H1 (cell line): ENCODE measurements around the gene GLRX3. TPM values are rescaled to one million over a fixed set of nuclear protein-coding genes. Genes with fewer than 3 reads are reported as not detected.

Experiments used
- CTCF ChIA-PET: fragments of 300-600 bp; sonication (Branson Sonifier 250); formaldehyde crosslinking; loops from one replicate; lab custom pipeline; 2021; ENCODE audit not compliant: partially characterized antibody; lab: Charles Lee
- POLR2A ChIA-PET: fragments of 300-600 bp; sonication (Branson Sonifier 250); formaldehyde crosslinking; loops from one replicate; lab custom pipeline; 2021; ENCODE audit warnings: inconsistent platforms; ENCODE audit not compliant: partially characterized antibody; lab: Charles Lee
- DNase-seq, 2 experiments: peaks; one replicate each; pipeline versions ENCODE4 v3.0.0 to v3.0.0-alpha.2; 2010 to 2022; ENCODE audit warnings: low spot score in 2 of 2, low read depth in 1 of 2, mixed read lengths in 1 of 2
- FAIRE-seq: peaks from 2 replicates; lab custom pipeline; 2011; peaks lifted over from hg19 to GRCh38; lab: Jason Lieb, UNC
- H2AFZ ChIP-seq: 2 replicates; pipeline ENCODE4 v1.8.1; 2012; ENCODE audit warnings: low read length, inconsistent platforms
- H2AK5ac ChIP-seq: 2 replicates; pipeline ENCODE4 v1.6.1; 2013; ENCODE audit warnings: low read depth, low read length
- H2BK120ac ChIP-seq: replicated peaks from 2 replicates; pipeline ENCODE3; 2013; ENCODE audit warnings: low read depth, low read length, inconsistent platforms
- H2BK12ac ChIP-seq: 2 replicates; pipeline ENCODE4 v1.6.1; 2013; ENCODE audit warnings: low read depth, low read length
- H2BK15ac ChIP-seq: 2 replicates; pipeline ENCODE4 v1.6.1; 2013; ENCODE audit warnings: low read length
- H2BK20ac ChIP-seq: 2 replicates; pipeline ENCODE4 v1.6.1; 2013; ENCODE audit warnings: low read length
- H2BK5ac ChIP-seq: 2 replicates; pipeline ENCODE4 v1.6.1; 2013; ENCODE audit warnings: low read depth, low read length
- H3K14ac ChIP-seq: 2 replicates; pipeline ENCODE4 v1.6.1; 2013; ENCODE audit warnings: inconsistent platforms; ENCODE audit not compliant: insufficient read length
- H3K18ac ChIP-seq: 2 replicates; pipeline ENCODE4 v1.6.1; 2013; ENCODE audit warnings: low read length; ENCODE audit errors: extremely low read depth
- H3K23ac ChIP-seq: 2 replicates; pipeline ENCODE4 v1.6.1; 2013; ENCODE audit warnings: inconsistent platforms; ENCODE audit not compliant: insufficient read length
- H3K23me2 ChIP-seq: 2 replicates; pipeline ENCODE4 v1.6.1; 2013; ENCODE audit warnings: low read depth, low read length
- H3K27ac ChIP-seq: 2 replicates; pipeline ENCODE4 v1.6.1; 2011; ENCODE audit warnings: low read depth, low read length, inconsistent platforms
- H3K27me3 ChIP-seq, 4 experiments: replicated peaks in 1 of 4; 1 replicate in 1 of 4; 2 replicates in 3 of 4; pipeline versions ENCODE4 v1.6.1 to v1.8.1; 2011 to 2013; ENCODE audit warnings: low read length in 3 of 4, mild to moderate bottlenecking in 3 of 4, inconsistent platforms in 2 of 4, mixed read lengths in 2 of 4, moderate library complexity in 1 of 4; ENCODE audit not compliant: control insufficient read depth in 3 of 4, insufficient read depth in 3 of 4; ENCODE audit errors: extremely low read depth in 1 of 4
- H3K36me3 ChIP-seq, 4 experiments: 2 replicates each; pipeline versions ENCODE4 v1.6.1 to v1.8.1; 2011 to 2013; ENCODE audit warnings: mild to moderate bottlenecking in 4 of 4, low read length in 3 of 4, moderate library complexity in 2 of 4, control low read depth in 1 of 4, inconsistent platforms in 1 of 4; ENCODE audit not compliant: insufficient read depth in 4 of 4, control insufficient read depth in 2 of 4
- H3K4ac ChIP-seq: replicated peaks from 2 replicates; pipeline ENCODE3; 2013; ENCODE audit warnings: low read length, low read depth, mixed read lengths, inconsistent platforms; ENCODE audit not compliant: insufficient read length
- H3K4me1 ChIP-seq, 4 experiments: replicated peaks in 1 of 4; 1 replicate in 1 of 4; 2 replicates in 3 of 4; pipeline versions ENCODE4 v1.6.1 to v1.8.1; 2011 to 2013; ENCODE audit warnings: low read length in 3 of 4, inconsistent platforms in 2 of 4, mixed read lengths in 1 of 4; ENCODE audit not compliant: insufficient read depth in 4 of 4, control insufficient read depth in 3 of 4
- H3K4me2 ChIP-seq, 2 experiments: 2 replicates each; pipeline versions ENCODE4 v1.6.1 to v1.8.1; 2011 to 2013; ENCODE audit warnings: low read depth in 2 of 2, low read length in 2 of 2, control low read depth in 1 of 2, inconsistent platforms in 1 of 2, mild to moderate bottlenecking in 1 of 2; ENCODE audit not compliant: insufficient read depth in 1 of 2
- H3K4me3 ChIP-seq, 4 experiments: fragments of 200-600, 300-600 bp in 1 of 4; sonication (generic), shearing (Covaris generic), sonication (Bioruptor Twin) in 1 of 4; 2 replicates each; pipeline versions ENCODE4 v1.5.1 to v1.8.1; 2011 to 2016; ENCODE audit warnings: low read length in 4 of 4, low read depth in 3 of 4, control low read depth in 2 of 4, inconsistent platforms in 2 of 4, mild to moderate bottlenecking in 2 of 4, mixed read lengths in 1 of 4, moderate library complexity in 1 of 4; ENCODE audit not compliant: insufficient read depth in 2 of 4; ENCODE audit errors: extremely low read depth in 1 of 4
- H3K56ac ChIP-seq: replicated peaks from 2 replicates; pipeline ENCODE3; 2013; ENCODE audit warnings: low read depth, mild to moderate bottlenecking, mixed read lengths, low read length, inconsistent platforms; ENCODE audit not compliant: insufficient read length
- H3K79me1 ChIP-seq: 2 replicates; pipeline ENCODE4 v1.6.1; 2013; ENCODE audit warnings: low read depth, low read length, control low read depth
- H3K79me2 ChIP-seq, 2 experiments: 2 replicates each; pipeline versions ENCODE4 v1.6.1 to v1.8.1; 2012 to 2013; ENCODE audit warnings: low read length in 2 of 2, mild to moderate bottlenecking in 2 of 2, inconsistent platforms in 1 of 2; ENCODE audit not compliant: insufficient read depth in 2 of 2, control insufficient read depth in 1 of 2
- H3K9ac ChIP-seq, 4 experiments: replicated peaks in 1 of 4; 1 replicate in 1 of 4; 2 replicates in 3 of 4; pipeline versions ENCODE4 v1.6.1 to v1.8.1; 2011 to 2013; ENCODE audit warnings: low read depth in 3 of 4, low read length in 3 of 4, control low read depth in 2 of 4, mild to moderate bottlenecking in 2 of 4, moderate library complexity in 2 of 4, inconsistent platforms in 1 of 4; ENCODE audit errors: extremely low read depth in 1 of 4
- H3K9me3 ChIP-seq, 2 experiments: 2 replicates each; pipeline versions ENCODE4 v1.6.1 to v1.8.1; 2012 to 2013; ENCODE audit warnings: mild to moderate bottlenecking in 2 of 2, moderate library complexity in 2 of 2, control low read depth in 1 of 2, inconsistent platforms in 1 of 2, low read depth in 1 of 2, low read length in 1 of 2, mixed read lengths in 1 of 2; ENCODE audit not compliant: insufficient read depth in 2 of 2
- H4K20me1 ChIP-seq, 2 experiments: replicated peaks in 1 of 2; 2 replicates each; pipeline versions ENCODE3 to v1.8.1; 2011 to 2013; ENCODE audit warnings: inconsistent platforms in 2 of 2, low read length in 2 of 2, mild to moderate bottlenecking in 1 of 2; ENCODE audit not compliant: insufficient read depth in 2 of 2, control insufficient read depth in 1 of 2
- H4K5ac ChIP-seq: 2 replicates; pipeline ENCODE4 v1.6.1; 2013; ENCODE audit warnings: low read length, low read depth, mixed read lengths, inconsistent platforms; ENCODE audit not compliant: insufficient read length
- H4K8ac ChIP-seq: 2 replicates; pipeline ENCODE4 v1.8.0; 2013; ENCODE audit warnings: mild to moderate bottlenecking, moderate library complexity, low read length, inconsistent platforms; ENCODE audit not compliant: insufficient read depth; ENCODE audit errors: extremely low read depth
- H4K91ac ChIP-seq: replicated peaks from 2 replicates; pipeline ENCODE3; 2013; ENCODE audit warnings: low read length, mixed read lengths, inconsistent platforms; ENCODE audit not compliant: insufficient read length
- ASH2L ChIP-seq: fragments of 200-600, 300-600 bp; sonication (generic); IDR thresholded peaks from one replicate; pipeline ENCODE4 v1.7.1; 2017; ENCODE audit warnings: low read length
- CEBPB ChIP-seq: IDR thresholded peaks from 2 replicates; pipeline ENCODE4 v1.6.1; 2012; ENCODE audit warnings: low read depth, low read length
- GABPA ChIP-seq: IDR thresholded peaks from 2 replicates; pipeline ENCODE4 v1.6.1; 2011; ENCODE audit warnings: mild to moderate bottlenecking, low read length, moderate library complexity, borderline replicate concordance; ENCODE audit not compliant: insufficient read depth
- KDM5A ChIP-seq: fragments of 200-600 bp; IDR thresholded peaks from 2 replicates; pipeline ENCODE4 v1.7.1; 2012; ENCODE audit warnings: mild to moderate bottlenecking, low read length, inconsistent platforms, mixed read lengths
- RBBP5 ChIP-seq: IDR thresholded peaks from 2 replicates; pipeline ENCODE4 v1.7.1; 2012; ENCODE audit warnings: low read depth, mild to moderate bottlenecking, inconsistent platforms, low read length, moderate library complexity, borderline replicate concordance
- SP4 ChIP-seq: IDR thresholded peaks from 2 replicates; pipeline ENCODE4 v1.6.1; 2012; ENCODE audit warnings: low read length, inconsistent platforms
- SUZ12 ChIP-seq: fragments of 200-600 bp; sonication (generic); IDR thresholded peaks from 2 replicates; pipeline ENCODE4 v1.6.1; 2012; ENCODE audit warnings: mild to moderate bottlenecking, inconsistent platforms, low read length, moderate library complexity, mixed read lengths
- TAF1 ChIP-seq: IDR thresholded peaks from 2 replicates; pipeline ENCODE4 v1.6.1; 2011; ENCODE audit warnings: mild to moderate bottlenecking, low read depth, low read length
- WGBS, 2 experiments: shearing (Covaris generic) in 1 of 2; methylation state at CpG; one replicate each; pipeline versions ENCODE4 v1.1.6 to v1.1.7; 2013 to 2015; ENCODE audit warnings: low lambda C conversion rate in 2 of 2, mixed read lengths in 2 of 2, inconsistent platforms in 1 of 2, low coverage in 1 of 2, missing lambda C conversion rate in 1 of 2; ENCODE audit not compliant: insufficient replicate concordance in 2 of 2, insufficient coverage in 1 of 2, insufficient read length in 1 of 2; ENCODE audit errors: extremely low coverage in 1 of 2, missing lambda C conversion rate in 1 of 2; 5-methylcytosine and 5-hydroxymethylcytosine counted together
- polyA plus RNA-seq, 7 experiments: library from polyadenylated mRNA; depleted of rRNA in 3 of 7; stranded (reverse) in 5 of 7; unstranded in 2 of 7; fragments of >200 nt in 5 of 7; fragments of 200-250 nt in 2 of 7; gene quantifications; 1 replicate in 5 of 7; 2 replicates in 1 of 7; 4 replicates in 1 of 7; pipeline versions ENCODE4 v1.2.1 to v1.2.3, GENCODE V29; 2011 to 2013; ENCODE audit warnings: missing spikeins in 2 of 7, mixed read lengths in 2 of 7
- total RNA-seq: library from RNA; stranded (reverse); fragmentation: NEBNext Ultra II Directional; extraction: Animal tissue kit (Norgen Biotek cat#: 25700); gene quantifications from 2 replicates; pipeline ENCODE4 v1.2.1, GENCODE V29; 2021

Gene GLRX3
- total and polyA plus RNA-seq, 2 of the 8 experiments (the other 6 are each of a cell fraction or from before 2014, with no cell fraction given): 59.9 to 157 TPM

- Histone ChIP-seq H3K56ac (no peak overlapping the region), H3K18ac (no peak overlapping the region), H3K4me1 (no peaks in the 10 kb centered on the region), H4K91ac (no peak overlapping the region), H2BK15ac (no peak overlapping the region), H3K4me2 (no peak overlapping the region), H3K79me2 (no peaks in the 10 kb centered on the region), H3K79me1 (no peaks in the 10 kb centered on the region), H3K4me3 (no peak overlapping the region), H3K9ac (no peak overlapping the region), H4K8ac (peak overlapping the region; percentile 29; the same call in 1 of the 2 replicates), H4K5ac (no peak overlapping the region), H4K20me1 (peaks cover 0 to 5% of the 10 kb centered on the region in 2 experiments), H3K27me3 (peaks cover 0 to 2% (median 0%) of the 10 kb centered on the region in 4 experiments; a peak in 1 of 7 replicates), H2AFZ (no peak overlapping the region), H3K36me3 (no peaks in the 10 kb centered on the region), H3K14ac (no peak overlapping the region), H3K27ac (no peak overlapping the region), H3K23me2 (peaks cover 8% of the 10 kb centered on the region; the same call in 1 of the 2 replicates), H3K9me3 (no peaks in the 10 kb centered on the region), H3K4ac (no peak overlapping the region), H2BK5ac (no peak overlapping the region), H2BK120ac (no peak overlapping the region), H2BK20ac (no peak overlapping the region), H3K23ac (no peak overlapping the region), H2BK12ac (no peak overlapping the region), H2AK5ac (no peak overlapping the region)
- POLR2A ChIA-PET: no interaction called here
- FAIRE-seq: no peak
- WGBS, 2 experiments: 87% methylated on average over 14 of the region's 14 CpGs; no CpG with 5 or more reads in 1 of the 2 experiments
- CTCF ChIA-PET: interaction anchor here (0.9 to 1.8 kb wide), 2 partner anchors 50 to 135 kb away, joined by 3 to 4 read pairs; no protein-coding TSS in a partner anchor
- TF ChIP-seq SP4 (no peak), TAF1 (no peak), KDM5A (no peak), SUZ12 (no peak), RBBP5 (no peak), GABPA (no peak), ASH2L (no peak), CEBPB (no peak)
- DNase-seq: no peak
These were observed 70.1 kb downstream of the GLRX3 start for GRCh38 chr10:130206216-130206737.
